Keratinocyte (primary cell): ENCODE results near the gene FRMD3. TPM values are rescaled to one million over a fixed set of nuclear protein-coding genes. Genes with fewer than 3 reads are reported as not detected.

ENCODE experiments used
- DNase-seq: peaks from one replicate; pipeline ENCODE4 v3.0.0-alpha.2; 2011; ENCODE audit warnings: low read depth, missing footprints, low spot score
- FAIRE-seq: peaks from 2 replicates; lab custom pipeline; 2011; peaks lifted over from hg19 to GRCh38; lab: Jason Lieb, UNC
- H2AFZ ChIP-seq: 2 replicates; pipeline ENCODE4 v1.6.0; 2012; ENCODE audit warnings: low read length, control low read depth, inconsistent platforms; ENCODE audit not compliant: control insufficient read depth
- H3K27ac ChIP-seq: 2 replicates; pipeline ENCODE4 v1.5.1; 2011; ENCODE audit warnings: low read length; ENCODE audit not compliant: control insufficient read depth, insufficient read depth
- H3K27me3 ChIP-seq: 3 replicates; pipeline ENCODE4 v1.6.0; 2011; ENCODE audit warnings: low read length; ENCODE audit not compliant: control insufficient read depth, insufficient read depth; ENCODE audit errors: extremely low read depth
- H3K36me3 ChIP-seq, 2 experiments: 2 replicates in 1 of 2; 3 replicates in 1 of 2; pipeline ENCODE4 v1.5.1; 2011; ENCODE audit warnings: low read length in 2 of 2, mild to moderate bottlenecking in 1 of 2; ENCODE audit not compliant: control insufficient read depth in 2 of 2, insufficient read depth in 2 of 2; ENCODE audit errors: extremely low read depth in 1 of 2
- H3K4me1 ChIP-seq: 3 replicates; pipeline ENCODE4 v1.5.1; 2011; ENCODE audit warnings: low read length; ENCODE audit not compliant: control insufficient read depth, insufficient read depth; ENCODE audit errors: extremely low read depth
- H3K4me2 ChIP-seq: 3 replicates; pipeline ENCODE4 v1.6.0; 2011; ENCODE audit warnings: low read depth, low read length; ENCODE audit not compliant: control insufficient read depth, insufficient read depth; ENCODE audit errors: extremely low read depth
- H3K4me3 ChIP-seq, 3 experiments: fragments of 200-600 bp in 1 of 3; sonication (generic) in 1 of 3; 2 replicates in 2 of 3; 3 replicates in 1 of 3; pipeline ENCODE4 v1.5.1; 2011 to 2016; ENCODE audit warnings: low read length in 3 of 3, mild to moderate bottlenecking in 3 of 3, control low read depth in 2 of 3, inconsistent platforms in 1 of 3, low read depth in 1 of 3, mixed read lengths in 1 of 3, mixed run types in 1 of 3, moderate library complexity in 1 of 3; ENCODE audit not compliant: control insufficient read depth in 2 of 3, insufficient read depth in 2 of 3; ENCODE audit errors: extremely low read depth in 1 of 3
- H3K79me2 ChIP-seq: 2 replicates; pipeline ENCODE4 v1.6.0; 2012; ENCODE audit warnings: low read length; ENCODE audit not compliant: control insufficient read depth, insufficient read depth
- H3K9ac ChIP-seq: 3 replicates; pipeline ENCODE4 v1.6.0; 2011; ENCODE audit warnings: low read length; ENCODE audit not compliant: control insufficient read depth, insufficient read depth; ENCODE audit errors: extremely low read depth
- H3K9me1 ChIP-seq: 3 replicates; pipeline ENCODE4 v1.6.0; 2011; ENCODE audit warnings: low read length; ENCODE audit not compliant: control insufficient read depth, insufficient read depth; ENCODE audit errors: extremely low read depth
- H3K9me3 ChIP-seq: 2 replicates; pipeline ENCODE4 v1.5.1; 2012; ENCODE audit warnings: low read depth, low read length; ENCODE audit not compliant: control insufficient read depth
- H4K20me1 ChIP-seq: 3 replicates; pipeline ENCODE4 v1.6.0; 2011; ENCODE audit warnings: low read length; ENCODE audit not compliant: control insufficient read depth, insufficient read depth; ENCODE audit errors: extremely low read depth
- EZH2 ChIP-seq: IDR thresholded peaks from one replicate; pipeline ENCODE4 v1.6.1; 2012; ENCODE audit warnings: inconsistent platforms, mild to moderate bottlenecking, low read length, moderate library complexity
- dilution Hi-C: fragments of 300-500 bp; cut with MboI; formaldehyde crosslinking; loops from one replicate; pipeline ENCODE4 v1.7.0; 2020; ENCODE audit warnings: low sequenced_read_pairs; ENCODE audit not compliant: extremely low pct_ligation_motif_present
- polyA plus RNA-seq, 5 experiments: library from polyadenylated mRNA; depleted of rRNA in 3 of 5; stranded (reverse) in 3 of 5; stranded (forward) in 1 of 5; unstranded in 1 of 5; fragments of >200 nt; gene quantifications; 1 replicate in 1 of 5; 2 replicates in 3 of 5; 3 replicates in 1 of 5; pipeline versions ENCODE4 v1.2.1 to v1.2.3, GENCODE V29; 2011 to 2012; ENCODE audit warnings: missing spikeins in 2 of 5, low read depth in 1 of 5, low replicate concordance in 1 of 5
- TF ChIP-seq, protein P1 (sequence below), 3 experiments: IDR thresholded peaks in 1 of 3; conservative IDR thresholded peaks in 1 of 3; optimal IDR thresholded peaks in 1 of 3; 2 replicates in 2 of 3; 3 replicates in 1 of 3; pipeline versions ENCODE3 to v1.5.1; 2011; ENCODE audit warnings: low read length in 3 of 3, mild to moderate bottlenecking in 3 of 3, moderate library complexity in 2 of 3, control low read depth in 1 of 3, inconsistent platforms in 1 of 3; ENCODE audit not compliant: insufficient read depth in 2 of 3; ENCODE audit errors: extremely low read depth in 1 of 3

The FRMD3 gene
- polyA plus RNA-seq, 1 donor (not counting 4 experiments of a cell fraction or from before 2014, with no cell fraction given): 0.21 TPM

DNA sequence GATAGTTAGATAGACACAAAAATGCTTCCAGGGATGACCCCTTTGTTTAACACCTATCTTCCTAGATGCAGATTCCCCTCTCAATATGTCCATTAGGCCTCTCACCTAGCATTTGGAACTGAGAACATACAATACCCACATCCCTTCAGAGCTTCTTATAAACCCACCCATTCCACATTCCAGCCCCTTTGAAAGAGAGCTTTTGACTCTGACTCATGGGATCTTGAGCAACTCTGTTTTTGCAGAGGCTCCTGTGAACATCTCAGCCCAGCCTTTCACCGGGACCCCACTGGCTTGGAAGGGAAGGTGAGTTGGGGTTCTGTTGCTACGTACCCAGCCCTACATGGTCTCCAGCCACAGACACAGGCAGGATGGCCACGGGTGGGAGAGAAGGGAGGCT, 195.5 kb downstream of the FRMD3 start:
- no peak overlapping the region for H3K4me3 ChIP-seq
- H3K27me3 ChIP-seq: no peaks in the 10 kb centered on the region
- H3K79me2 ChIP-seq: no peaks in the 10 kb centered on the region
- no peak overlapping the region for H3K27ac ChIP-seq
- no peaks in the 10 kb centered on the region for H3K4me1 ChIP-seq
- no peaks in the 10 kb centered on the region for H3K36me3 ChIP-seq
- DNase-seq (no peak), FAIRE-seq (no peak)
- no peaks in the 10 kb centered on the region for H3K9me1 ChIP-seq
- H4K20me1 ChIP-seq: no peaks in the 10 kb centered on the region
- no peak overlapping the region for H2AFZ ChIP-seq
- dilution Hi-C loops: no loop called here
- H3K4me2 ChIP-seq: no peak overlapping the region
- H3K9me3 ChIP-seq: no peaks in the 10 kb centered on the region
- H3K9ac ChIP-seq: no peak overlapping the region
- TF ChIP-seq EZH2: no peak
- TF ChIP-seq, protein P1, sequence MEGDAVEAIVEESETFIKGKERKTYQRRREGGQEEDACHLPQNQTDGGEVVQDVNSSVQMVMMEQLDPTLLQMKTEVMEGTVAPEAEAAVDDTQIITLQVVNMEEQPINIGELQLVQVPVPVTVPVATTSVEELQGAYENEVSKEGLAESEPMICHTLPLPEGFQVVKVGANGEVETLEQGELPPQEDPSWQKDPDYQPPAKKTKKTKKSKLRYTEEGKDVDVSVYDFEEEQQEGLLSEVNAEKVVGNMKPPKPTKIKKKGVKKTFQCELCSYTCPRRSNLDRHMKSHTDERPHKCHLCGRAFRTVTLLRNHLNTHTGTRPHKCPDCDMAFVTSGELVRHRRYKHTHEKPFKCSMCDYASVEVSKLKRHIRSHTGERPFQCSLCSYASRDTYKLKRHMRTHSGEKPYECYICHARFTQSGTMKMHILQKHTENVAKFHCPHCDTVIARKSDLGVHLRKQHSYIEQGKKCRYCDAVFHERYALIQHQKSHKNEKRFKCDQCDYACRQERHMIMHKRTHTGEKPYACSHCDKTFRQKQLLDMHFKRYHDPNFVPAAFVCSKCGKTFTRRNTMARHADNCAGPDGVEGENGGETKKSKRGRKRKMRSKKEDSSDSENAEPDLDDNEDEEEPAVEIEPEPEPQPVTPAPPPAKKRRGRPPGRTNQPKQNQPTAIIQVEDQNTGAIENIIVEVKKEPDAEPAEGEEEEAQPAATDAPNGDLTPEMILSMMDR (optimal IDR thresholded peaks at IDR 0.05 in 1 of 3, IDR thresholded peaks at IDR 0.05 in 1 of 3, conservative IDR thresholded peaks at IDR 0.05 in 1 of 3; ENCODE audit: extremely low read depth in 1 of 3, insufficient read depth in 2 of 3, low read length in 3 of 3): no peak

- no peaks in the 10 kb centered on the region for H3K4me1 ChIP-seq
Measured at GRCh38 chr9:83342006-83342405, 196.2 kb downstream of the FRMD3 start.

More at GRCh38 chr9:83342006-83342405, 196.2 kb downstream of the FRMD3 start:
- H3K27ac ChIP-seq: no peak overlapping the region
- FAIRE-seq (no peak), DNase-seq (no peak)
- H3K9me3 ChIP-seq: no peaks in the 10 kb centered on the region
- dilution Hi-C loops: no loop called here
- no peaks in the 10 kb centered on the region for H3K27me3 ChIP-seq
- no peak overlapping the region for H3K4me2 ChIP-seq
- no peak for TF ChIP-seq EZH2
- TF ChIP-seq, protein P1 (optimal IDR thresholded peaks at IDR 0.05 in 1 of 3, IDR thresholded peaks at IDR 0.05 in 1 of 3, conservative IDR thresholded peaks at IDR 0.05 in 1 of 3; ENCODE audit: extremely low read depth in 1 of 3, insufficient read depth in 2 of 3, low read length in 3 of 3): no peak
- no peak overlapping the region for H2AFZ ChIP-seq
- H3K4me3 ChIP-seq: no peak overlapping the region
- H3K79me2 ChIP-seq: no peaks in the 10 kb centered on the region
- no peaks in the 10 kb centered on the region for H4K20me1 ChIP-seq
- no peaks in the 10 kb centered on the region for H3K36me3 ChIP-seq
- H3K9me1 ChIP-seq: no peaks in the 10 kb centered on the region
- no peak overlapping the region for H3K9ac ChIP-seq
